HFFc6 (cell line): Measurements from ENCODE around the gene HUWE1. TPM values are rescaled to one million over a fixed set of nuclear protein-coding genes. Genes with fewer than 3 reads are reported as not detected.
"Not testable (repeated sequence)": the region's sequence is repeated elsewhere in the genome, so short reads cannot be mapped to it uniquely, and the experiment has no call there.

ENCODE experiments used
- DNase-seq: peaks from one replicate; pipeline ENCODE4 v3.0.0-alpha.2; 2018
- H3K27ac Mint-ChIP-seq: 2 replicates; pipeline ENCODE4 v1.8.0; 2020; ENCODE audit warnings: mild to moderate bottlenecking, mixed read lengths
- H3K27me3 Mint-ChIP-seq: 2 replicates; pipeline ENCODE4 v1.8.0; 2021; ENCODE audit warnings: mild to moderate bottlenecking, moderate library complexity, mixed read lengths; ENCODE audit not compliant: insufficient read depth
- H3K36me3 Mint-ChIP-seq: 2 replicates; pipeline ENCODE4 v1.8.0; 2021; ENCODE audit warnings: low read depth, mixed read lengths
- H3K4me1 Mint-ChIP-seq: 2 replicates; pipeline ENCODE4 v1.8.0; 2020; ENCODE audit warnings: low read depth, mixed read lengths
- H3K4me3 Mint-ChIP-seq: 2 replicates; pipeline ENCODE4 v1.8.0; 2020; ENCODE audit warnings: mild to moderate bottlenecking, moderate library complexity, mixed read lengths
- H3K9me3 Mint-ChIP-seq: 2 replicates; pipeline ENCODE4 v1.8.0; 2020; ENCODE audit warnings: mild to moderate bottlenecking, mixed read lengths
- CTCF ChIP-seq: fragments of 200-600 bp; sonication (generic); IDR thresholded peaks from 2 replicates; pipeline ENCODE4 v1.5.0; 2021; ENCODE audit warnings: antibody characterized with exemption, mild to moderate bottlenecking
- total RNA-seq, 6 experiments: library from RNA; stranded (reverse); fragmentation: NEBNext Ultra II Directional; extraction: Animal tissue kit (Norgen Biotek cat#: 25700); gene quantifications; 2 replicates in 1 of 6; 3 replicates in 5 of 6; pipeline ENCODE4 v1.2.3, GENCODE V29; 2021

HUWE1 gene
- total RNA-seq, 6 experiments from 2014 or later: 128 to 199 (median 146) TPM

DNA sequence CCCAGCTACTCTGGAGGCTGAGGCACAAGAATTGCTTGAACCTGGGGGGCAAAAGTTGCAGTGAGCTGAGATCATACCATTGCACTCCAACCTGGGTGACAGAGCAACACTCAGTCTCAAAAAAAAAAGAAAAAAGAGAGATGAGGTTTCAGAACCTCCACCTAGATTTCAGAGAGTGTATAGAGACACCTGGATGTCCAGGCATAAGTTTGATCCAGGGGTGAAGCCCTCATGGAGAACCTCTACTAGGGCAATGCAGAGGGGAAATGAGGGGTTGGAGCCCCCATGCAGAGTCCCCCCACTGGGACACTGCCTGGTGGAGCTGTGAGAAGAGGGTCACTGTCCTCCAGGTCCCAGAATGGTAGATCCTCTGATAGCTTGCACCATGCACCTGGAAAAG lies 159.5 kb downstream of the HUWE1 start:
- Mint-ChIP-seq H3K4me3 (no peak overlapping the region), H3K36me3 (no peaks in the 10 kb centered on the region), H3K4me1 (no peaks in the 10 kb centered on the region), H3K27me3 (peaks cover 10% of the 10 kb centered on the region), H3K27ac (no peak overlapping the region), H3K9me3 (peaks cover 9% of the 10 kb centered on the region)
- no peak for TF ChIP-seq CTCF
- DNase-seq: no peak

DNA sequence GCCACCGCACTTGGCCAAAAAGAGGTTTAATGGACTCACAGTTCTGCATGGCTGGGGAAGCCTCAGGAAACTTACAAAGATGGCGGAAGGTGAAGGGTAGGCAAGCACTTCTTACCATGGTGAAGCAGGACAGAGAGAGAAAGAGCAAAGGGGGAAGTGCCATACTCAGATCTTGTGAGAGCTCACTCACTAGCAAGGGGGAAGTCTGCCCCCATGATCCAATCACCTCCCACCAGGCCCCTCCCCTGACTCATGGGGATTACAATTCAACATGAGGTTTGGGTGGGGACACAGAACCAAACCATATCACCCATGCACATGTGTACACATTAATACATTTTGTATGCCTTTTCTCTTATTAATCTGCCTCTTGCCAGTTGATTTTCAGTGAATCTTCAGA lies 175.2 kb downstream of the HUWE1 start:
- no peak for TF ChIP-seq CTCF
- Mint-ChIP-seq H3K27ac (no peak overlapping the region), H3K27me3 (peaks cover 18% of the 10 kb centered on the region), H3K9me3 (no peaks in the 10 kb centered on the region), H3K4me3 (no peak overlapping the region), H3K36me3 (no peaks in the 10 kb centered on the region), H3K4me1 (no peaks in the 10 kb centered on the region)
- no peak for DNase-seq

DNA sequence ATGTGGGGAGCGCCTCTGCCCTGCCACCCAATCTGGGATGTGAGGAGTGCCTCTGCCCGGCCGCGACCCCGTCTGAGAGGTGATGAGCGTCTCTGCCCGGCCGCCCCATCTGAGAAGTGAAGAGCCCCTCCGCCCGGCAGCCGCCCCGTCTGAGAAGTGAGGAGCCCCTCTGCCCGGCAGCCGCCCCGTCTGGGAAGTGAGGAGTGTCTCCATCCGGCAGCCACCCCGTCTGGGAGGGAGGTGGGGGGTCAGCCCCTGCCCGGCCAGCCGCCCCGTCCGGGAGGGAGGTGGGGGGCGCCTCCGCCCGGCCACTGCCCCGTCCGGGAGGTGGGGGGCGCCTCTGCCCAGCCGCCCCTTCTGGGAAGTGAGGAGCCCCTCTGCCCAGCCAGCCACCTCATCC lies 182.5 kb downstream of the HUWE1 start:
- H3K9me3 Mint-ChIP-seq, H3K4me3 Mint-ChIP-seq, H3K4me1 Mint-ChIP-seq, H3K27ac Mint-ChIP-seq, H3K27me3 Mint-ChIP-seq, H3K36me3 Mint-ChIP-seq, DNase-seq: not testable (repeated sequence)

DNA sequence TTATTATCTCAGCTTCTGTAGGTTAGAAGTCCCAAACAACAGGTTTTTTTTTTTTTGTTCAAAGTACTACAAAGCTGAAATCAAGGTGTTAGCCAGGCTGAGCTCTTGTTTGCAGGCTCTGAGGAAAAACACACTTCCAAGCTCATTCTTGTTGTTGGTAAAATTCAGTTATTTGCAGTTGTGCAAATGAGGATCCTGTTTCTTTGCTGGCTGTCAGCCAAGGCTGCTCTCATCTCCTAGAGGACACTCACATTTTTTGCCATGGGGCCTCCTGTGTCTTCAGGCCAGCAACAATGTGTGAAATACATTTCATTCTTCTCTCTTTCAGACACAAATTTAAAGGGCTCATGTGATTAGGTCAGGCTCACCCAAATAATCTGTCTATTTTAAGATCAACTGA lies 192.1 kb downstream of the HUWE1 start:
- H3K4me3 Mint-ChIP-seq: no peak overlapping the region
- H3K9me3 Mint-ChIP-seq: no peaks in the 10 kb centered on the region
- H3K4me1 Mint-ChIP-seq: no peaks in the 10 kb centered on the region
- no peak overlapping the region for H3K27ac Mint-ChIP-seq
- TF ChIP-seq CTCF: no peak
- DNase-seq: no peak
- H3K27me3 Mint-ChIP-seq: peaks cover 21% of the 10 kb centered on the region
- no peaks in the 10 kb centered on the region for H3K36me3 Mint-ChIP-seq

DNA sequence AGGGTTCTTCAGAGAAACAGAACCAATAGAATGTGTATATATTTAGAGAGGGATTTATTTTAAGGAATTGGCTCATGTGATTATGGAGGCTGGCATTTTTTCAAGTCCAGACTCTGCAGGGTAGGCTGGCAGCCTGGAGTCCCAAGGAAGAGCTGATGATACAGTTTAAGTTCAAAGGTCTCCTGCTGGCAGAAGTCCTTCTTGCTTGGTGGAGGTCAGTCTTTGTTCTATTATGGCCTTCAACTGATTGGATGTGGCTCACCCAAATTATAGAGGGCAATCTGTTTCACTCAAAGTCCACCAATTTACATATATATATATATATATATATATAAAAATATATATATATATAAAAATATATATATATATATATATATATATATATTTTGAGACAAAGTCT lies 200.2 kb downstream of the HUWE1 start:
- Mint-ChIP-seq H3K27ac (no peak overlapping the region), H3K36me3 (no peaks in the 10 kb centered on the region), H3K27me3 (peaks cover 23% of the 10 kb centered on the region), H3K9me3 (no peaks in the 10 kb centered on the region), H3K4me1 (peaks cover 16% of the 10 kb centered on the region), H3K4me3 (no peak overlapping the region)
- no peak for DNase-seq
- TF ChIP-seq CTCF: no peak

DNA sequence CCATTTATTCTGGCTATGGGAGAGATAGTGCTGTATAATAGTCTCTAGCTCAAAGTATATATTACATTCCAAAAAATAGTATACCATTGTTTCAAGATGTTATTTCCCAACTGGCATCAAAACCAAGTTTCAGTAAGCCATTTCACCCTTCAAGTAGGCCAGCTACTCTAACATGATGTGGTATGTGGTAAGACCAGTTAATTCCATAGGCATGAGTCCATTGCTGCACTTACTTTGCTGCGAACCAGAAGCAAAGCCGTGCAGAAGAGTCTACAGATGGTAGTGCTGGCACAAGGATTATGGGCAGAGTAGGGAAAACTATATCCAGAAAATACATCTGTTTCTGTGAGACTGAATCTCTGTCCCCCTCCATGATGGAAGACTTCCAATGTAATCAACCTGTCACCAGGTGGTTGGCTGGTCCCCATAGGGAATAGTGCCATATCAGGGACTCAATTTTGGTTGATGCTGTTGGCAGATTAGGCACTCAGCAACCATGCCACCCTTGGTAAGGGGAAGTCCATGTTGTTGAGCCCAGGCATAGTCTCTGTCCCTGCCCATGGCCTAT lies 202.6 kb downstream of the HUWE1 start:
- no peak for TF ChIP-seq CTCF
- Mint-ChIP-seq H3K4me1 (peaks cover 20% of the 10 kb centered on the region), H3K9me3 (no peaks in the 10 kb centered on the region), H3K27ac (no peak overlapping the region), H3K36me3 (no peaks in the 10 kb centered on the region), H3K27me3 (peaks cover 12% of the 10 kb centered on the region), H3K4me3 (no peak overlapping the region)
- DNase-seq: peak; percentile 8
